Stimulated activated CD8-positive, alpha-beta memory T cell treated with anti-CD3 and anti-CD28 coated beads, Interleukin-2, amount 100 ng/mL, for 48 hours (primary cell): ENCODE results near the gene FOXC1.

Experiments
- DNase-seq, 2 donors: peaks; one replicate each; pipeline ENCODE4 v3.0.0-alpha.2; 2020; ENCODE audit warnings: low read depth in 2 of 2

FOXC1 gene

DNA sequence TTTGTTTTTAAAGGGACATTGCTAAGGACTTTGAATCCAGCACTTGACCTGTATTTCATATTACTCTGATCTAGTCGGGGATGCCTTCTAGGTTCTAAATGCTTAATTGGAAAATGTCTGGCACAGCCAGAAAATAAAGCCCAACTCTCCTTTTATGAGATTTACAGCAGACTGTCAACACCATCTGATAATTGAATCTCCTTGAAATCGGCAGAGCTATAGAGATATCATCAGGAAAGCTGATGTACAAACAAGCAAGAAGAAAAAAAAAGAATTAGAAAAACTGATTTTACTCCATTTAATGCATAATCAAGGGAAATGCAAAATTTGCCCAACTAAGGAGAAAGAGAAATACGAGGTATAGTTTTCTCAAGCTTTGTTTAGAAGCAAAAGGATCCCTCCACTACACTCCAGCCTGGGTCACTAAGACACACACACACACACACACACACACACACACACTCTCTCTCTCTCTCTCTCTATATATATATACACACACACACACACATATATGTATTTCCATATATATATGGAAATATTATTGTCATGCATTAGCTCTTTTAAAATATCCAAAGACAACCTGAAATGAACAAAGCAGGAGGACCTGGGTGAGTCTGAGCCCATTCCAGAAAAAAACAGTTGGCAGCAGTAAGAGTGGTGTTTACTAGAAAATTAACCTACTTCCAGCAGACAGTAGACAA, 9.5 kb upstream of the FOXC1 start:
- DNase-seq: no peak

DNA sequence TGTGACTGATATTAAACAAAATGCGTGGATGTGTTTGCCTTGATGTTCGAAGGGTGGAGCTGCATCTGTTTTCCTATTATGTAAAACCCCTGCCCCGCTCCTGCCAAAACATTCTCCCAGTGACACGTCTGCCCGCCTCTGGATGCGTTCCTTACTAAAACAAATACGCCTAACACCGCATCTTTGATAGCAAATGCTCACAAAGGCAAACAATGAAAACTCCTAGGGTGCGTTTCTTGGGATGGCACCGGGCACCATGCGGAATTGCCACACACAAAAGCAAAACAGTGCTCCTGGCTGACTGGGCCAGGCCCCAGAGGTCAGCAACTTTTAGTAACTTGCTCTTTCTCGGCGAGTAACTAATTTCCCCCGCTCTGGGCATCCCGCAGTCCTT, 9.0 kb upstream of the FOXC1 start:
- DNase-seq: no peak

DNA sequence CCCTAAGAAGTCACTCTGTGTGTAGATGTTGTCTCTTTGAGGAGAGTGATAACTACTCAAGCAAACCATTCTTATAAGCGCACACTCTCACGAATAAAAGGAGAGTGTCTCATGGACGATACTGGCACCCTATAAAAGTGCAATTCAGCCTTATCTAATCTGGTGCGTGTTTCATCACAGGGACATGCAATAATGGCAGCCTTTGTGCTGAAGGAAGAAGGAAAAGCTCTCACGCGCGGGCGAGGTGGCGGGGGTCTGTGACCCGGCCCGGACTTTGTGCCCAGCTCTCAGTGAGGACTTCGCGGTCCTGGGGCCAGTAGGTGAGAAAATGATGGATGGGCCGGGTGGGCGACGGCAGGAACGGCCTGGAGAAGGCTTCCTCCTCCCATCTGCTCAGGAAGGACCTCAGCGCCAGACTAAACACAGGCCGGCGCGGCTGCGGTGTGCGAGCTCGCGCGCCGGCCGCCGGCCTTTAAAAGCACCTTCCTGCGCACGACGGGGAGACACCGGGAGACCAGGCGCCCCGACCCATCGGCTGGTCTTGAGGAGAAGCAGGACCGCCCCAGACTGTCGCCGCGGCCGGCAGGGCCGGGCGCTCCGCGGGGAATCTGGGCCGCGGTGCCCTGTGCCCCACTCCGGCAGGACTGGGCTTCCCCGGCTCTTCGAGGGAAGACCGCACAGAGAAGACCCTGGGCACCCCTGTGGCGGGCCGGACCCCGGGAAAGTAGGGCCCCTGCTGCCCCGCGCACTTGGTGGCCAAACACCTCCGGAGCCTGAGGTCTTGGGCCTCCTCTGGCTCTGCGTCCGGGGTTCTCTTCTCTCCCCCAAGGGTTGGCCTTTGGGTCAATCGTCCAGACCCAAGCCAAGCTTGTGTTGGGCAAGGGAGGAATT, 8.3 kb upstream of the FOXC1 start:
- DNase-seq: no peak

DNA sequence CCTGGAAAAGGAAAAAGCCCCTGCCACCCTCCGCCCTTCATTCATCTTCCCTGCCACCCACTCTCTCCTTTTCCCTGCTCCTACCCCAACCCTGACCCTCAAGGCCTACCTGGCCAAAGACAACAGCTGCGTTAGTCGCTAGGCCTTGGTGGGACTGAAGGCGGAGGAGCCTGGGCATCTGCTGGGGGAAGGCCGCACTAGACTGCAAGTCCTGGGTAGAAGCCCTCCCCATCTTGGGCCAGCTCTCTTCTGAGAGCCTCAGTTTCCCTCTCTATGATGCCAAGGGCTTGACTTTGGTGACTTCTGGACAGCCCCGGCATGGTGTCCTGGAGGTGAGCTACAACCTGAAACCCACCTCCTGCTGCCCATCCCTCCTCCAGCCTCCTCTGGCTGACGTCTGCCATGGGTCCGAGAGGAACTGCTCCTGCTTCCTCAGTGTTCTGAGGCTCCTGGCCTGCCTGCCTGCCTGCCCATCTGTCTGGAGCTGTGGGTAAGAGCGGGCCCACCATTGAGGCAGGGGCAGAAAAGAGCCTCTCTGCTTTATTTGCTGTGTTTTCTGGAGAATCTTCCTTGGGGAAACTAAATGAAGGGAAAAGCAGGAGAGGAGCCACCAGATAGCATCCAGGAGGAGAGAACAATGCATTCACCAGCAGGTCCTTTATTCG, 7.5 kb upstream of the FOXC1 start:
- DNase-seq: no peak

GRCh38 chr6:1603708-1604107, 6.0 kb upstream of the FOXC1 start:
- no peak for DNase-seq

GRCh38 chr6:1604158-1605003, 5.3 kb upstream of the FOXC1 start:
- peak; percentile 65 to 68 for DNase-seq

DNA sequence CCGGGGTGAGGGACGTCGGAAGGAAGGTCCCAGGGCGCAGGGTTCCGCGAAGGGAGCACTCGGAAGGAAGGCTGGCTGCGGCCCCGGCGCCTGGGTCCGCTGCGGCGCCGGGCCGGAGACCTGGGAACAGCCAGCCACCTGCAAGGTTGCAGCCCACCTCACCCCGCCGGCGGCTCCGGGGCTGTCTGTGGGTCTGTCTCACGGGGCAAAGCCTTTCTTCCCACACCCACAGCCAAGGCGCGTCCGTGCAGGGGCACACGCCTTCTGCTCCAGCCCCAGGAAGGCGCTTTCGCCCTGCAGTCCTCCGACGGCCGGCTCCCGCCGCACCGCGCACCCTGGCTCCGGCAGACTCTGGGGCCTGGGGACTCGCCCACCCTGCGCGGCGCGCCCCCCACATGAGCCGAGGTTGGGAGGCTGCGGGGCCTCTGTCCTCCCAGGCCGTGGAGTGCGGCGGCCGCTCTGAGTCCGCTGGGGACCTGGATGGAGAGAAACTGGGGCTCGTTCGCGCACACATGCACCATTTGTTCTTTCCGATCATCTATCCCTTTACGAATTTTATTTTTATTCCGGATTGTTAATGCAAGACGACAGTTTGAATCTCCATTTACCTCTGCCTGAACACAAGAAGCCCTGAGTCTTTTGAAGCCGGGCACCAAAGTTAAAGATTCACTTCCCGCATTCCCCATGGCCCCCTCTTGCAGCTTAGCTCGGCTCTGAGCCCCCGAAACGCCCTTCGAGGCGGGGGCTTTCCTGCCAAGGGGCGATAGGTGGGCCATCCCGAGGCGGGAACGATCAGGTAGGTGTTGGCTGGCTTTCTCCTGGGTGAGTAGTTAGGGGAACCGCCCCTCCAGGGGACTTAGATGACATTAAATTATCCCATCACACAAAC, 4.5 kb upstream of the FOXC1 start:
- DNase-seq: no peak

DNA sequence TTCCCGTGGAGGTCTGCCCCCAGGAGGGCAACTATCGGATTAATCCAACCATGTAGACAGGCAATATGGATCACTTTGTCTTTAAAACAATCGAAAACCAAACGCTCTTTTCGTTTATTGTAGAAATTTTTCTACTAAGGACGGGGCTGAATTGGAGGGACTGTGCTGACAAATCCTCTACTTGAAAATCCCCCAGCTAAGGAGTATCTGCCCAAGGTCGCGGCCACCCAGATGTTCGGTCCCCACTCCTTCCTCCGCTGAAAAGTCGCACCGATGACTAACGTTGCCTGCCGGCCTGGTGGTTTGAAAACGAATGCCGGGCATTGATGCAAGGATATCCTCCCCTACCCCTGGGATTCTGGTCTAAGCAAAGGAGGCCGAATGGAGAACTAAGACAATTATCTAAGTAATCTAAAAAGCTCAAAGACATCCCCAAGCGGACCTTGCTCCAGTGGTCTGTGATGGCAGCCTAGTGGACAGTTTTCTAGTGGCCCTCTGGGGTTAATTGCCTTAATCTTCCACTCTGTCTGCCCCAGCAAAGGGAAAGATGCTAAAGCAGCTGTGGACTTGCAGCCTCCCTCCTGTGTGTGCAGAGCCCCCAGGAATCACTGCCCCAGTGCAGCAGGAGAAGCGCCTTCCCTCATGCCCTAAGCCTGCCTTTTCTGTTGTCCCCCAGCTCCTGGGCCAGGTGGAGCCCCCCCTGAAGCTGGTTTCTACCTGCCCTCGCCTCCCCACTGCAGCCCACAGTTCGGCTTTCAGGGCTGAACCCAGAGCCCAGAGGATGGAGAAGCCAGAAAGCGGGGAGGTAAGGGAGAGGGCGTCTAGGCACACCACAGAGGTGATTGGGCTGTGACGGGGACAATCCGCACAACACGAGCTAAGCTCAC, 3.6 kb upstream of the FOXC1 start:
- DNase-seq: no peak

DNA sequence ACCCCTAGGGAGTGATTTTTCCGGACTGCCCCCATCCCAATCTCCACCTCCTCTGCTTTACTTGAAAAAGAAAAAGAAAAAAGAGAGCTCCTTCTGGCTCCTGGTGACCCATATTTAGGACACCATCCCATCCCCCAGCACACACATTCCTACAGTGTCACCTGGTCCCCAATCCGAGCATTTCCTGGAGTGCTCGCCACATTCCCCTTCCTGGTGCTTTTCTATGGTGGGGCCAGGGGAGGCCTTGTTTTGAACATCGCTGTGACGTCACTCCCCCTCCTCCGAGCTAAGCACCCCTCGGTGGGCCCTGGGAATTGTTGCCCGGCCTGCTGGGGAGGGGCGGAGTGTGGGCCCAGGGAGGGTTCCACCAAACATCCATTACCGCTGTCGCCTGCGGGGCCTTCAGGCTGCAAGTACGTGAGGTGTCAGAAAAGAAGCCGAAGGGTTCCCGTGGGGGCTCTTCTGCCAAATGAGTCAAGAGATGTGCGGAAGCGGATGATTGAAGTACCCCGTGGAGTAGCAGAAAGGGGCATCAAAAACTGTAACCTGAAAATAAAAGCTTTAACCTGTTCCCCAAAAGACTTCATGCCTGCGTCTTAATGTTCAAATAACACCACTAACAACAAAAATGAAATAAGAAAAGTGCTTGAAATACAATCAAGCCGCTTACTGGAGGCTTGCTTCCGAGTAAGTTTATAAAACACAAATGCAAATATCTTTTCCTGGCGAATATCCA, 2.8 kb upstream of the FOXC1 start:
- DNase-seq: no peak

- no peak for DNase-seq
Observed at GRCh38 chr6:1607516-1608221, 2.0 kb upstream of the FOXC1 start.

DNA sequence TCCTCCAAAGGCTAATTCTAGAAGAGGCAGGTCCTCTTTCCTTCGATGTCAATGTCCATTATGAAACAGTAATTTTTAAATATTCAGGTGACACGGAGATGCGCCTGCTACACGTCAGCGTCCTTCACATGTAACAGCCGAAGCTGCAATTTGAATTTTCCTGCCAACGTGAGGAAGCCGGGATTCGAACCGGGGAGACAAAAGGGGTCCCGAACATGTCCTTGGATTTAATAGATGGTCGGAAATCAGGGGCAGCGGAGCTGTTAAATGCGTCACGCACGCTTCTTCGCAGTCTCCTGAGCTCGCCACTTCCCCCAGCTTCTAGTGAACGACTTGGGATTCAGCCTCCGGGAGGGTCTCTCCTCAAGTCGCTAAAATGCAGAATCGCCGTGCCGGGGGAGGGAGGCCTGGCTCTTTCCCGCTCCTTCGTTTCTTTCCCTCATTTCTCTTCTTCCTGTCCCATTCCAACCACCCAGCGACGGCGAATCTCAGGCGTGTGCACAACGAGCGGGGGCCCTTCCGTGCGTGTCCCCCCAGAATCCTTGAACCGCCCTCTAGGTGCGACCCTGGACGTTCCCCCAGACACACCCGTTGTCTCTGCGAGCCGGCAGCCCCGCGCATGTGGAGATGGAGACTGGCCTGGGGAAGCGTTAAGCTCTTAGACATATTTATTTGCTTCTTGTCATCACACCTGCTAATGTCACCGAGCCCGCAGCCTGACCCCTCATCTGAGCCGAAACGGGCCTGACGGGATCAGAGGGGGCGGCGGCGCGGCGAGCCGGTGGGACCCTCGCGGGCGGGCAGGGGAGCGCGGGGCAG, 1.3 kb upstream of the FOXC1 start:
- DNase-seq: no peak

DNA sequence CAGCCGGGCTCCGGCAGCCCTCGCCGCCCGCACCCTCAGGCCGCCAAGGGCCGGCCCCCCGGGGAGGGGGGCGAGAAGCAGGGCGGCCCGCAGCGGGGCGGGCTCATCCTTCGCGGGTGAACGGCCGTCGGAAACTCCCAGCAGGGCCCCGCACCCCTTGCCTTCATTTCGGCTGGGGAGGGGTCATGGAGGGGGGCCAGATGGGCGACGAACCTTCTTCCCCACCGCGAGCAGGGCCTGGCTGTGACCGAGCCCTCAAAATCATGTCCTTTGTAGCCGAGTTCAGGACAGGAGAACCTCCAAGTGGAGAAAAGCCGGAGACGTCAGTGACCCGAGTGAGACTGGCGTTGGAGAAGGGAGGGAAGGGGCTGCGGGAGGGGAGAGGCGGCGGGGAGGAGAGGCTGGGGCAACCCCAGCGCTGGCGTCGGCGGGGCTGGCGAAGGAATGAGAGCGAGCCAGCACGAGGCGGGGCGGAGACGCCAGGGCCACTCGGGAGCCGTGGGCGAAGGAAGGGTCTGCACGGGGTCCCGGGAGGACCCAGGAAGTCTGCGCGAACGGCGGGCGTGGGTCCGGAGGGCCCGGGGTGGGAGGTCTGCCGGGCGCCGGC, 571 bp upstream of the FOXC1 start:
- no peak for DNase-seq

DNA sequence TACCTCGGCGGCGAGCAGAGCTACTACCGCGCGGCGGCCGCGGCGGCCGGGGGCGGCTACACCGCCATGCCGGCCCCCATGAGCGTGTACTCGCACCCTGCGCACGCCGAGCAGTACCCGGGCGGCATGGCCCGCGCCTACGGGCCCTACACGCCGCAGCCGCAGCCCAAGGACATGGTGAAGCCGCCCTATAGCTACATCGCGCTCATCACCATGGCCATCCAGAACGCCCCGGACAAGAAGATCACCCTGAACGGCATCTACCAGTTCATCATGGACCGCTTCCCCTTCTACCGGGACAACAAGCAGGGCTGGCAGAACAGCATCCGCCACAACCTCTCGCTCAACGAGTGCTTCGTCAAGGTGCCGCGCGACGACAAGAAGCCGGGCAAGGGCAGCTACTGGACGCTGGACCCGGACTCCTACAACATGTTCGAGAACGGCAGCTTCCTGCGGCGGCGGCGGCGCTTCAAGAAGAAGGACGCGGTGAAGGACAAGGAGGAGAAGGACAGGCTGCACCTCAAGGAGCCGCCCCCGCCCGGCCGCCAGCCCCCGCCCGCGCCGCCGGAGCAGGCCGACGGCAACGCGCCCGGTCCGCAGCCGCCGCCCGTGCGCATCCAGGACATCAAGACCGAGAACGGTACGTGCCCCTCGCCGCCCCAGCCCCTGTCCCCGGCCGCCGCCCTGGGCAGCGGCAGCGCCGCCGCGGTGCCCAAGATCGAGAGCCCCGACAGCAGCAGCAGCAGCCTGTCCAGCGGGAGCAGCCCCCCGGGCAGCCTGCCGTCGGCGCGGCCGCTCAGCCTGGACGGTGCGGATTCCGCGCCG, 994 bp downstream of the FOXC1 start:
- DNase-seq: no peak

DNA sequence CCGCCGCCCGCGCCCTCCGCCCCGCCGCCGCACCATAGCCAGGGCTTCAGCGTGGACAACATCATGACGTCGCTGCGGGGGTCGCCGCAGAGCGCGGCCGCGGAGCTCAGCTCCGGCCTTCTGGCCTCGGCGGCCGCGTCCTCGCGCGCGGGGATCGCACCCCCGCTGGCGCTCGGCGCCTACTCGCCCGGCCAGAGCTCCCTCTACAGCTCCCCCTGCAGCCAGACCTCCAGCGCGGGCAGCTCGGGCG, 1.5 kb downstream of the FOXC1 start:
- no peak for DNase-seq

DNA sequence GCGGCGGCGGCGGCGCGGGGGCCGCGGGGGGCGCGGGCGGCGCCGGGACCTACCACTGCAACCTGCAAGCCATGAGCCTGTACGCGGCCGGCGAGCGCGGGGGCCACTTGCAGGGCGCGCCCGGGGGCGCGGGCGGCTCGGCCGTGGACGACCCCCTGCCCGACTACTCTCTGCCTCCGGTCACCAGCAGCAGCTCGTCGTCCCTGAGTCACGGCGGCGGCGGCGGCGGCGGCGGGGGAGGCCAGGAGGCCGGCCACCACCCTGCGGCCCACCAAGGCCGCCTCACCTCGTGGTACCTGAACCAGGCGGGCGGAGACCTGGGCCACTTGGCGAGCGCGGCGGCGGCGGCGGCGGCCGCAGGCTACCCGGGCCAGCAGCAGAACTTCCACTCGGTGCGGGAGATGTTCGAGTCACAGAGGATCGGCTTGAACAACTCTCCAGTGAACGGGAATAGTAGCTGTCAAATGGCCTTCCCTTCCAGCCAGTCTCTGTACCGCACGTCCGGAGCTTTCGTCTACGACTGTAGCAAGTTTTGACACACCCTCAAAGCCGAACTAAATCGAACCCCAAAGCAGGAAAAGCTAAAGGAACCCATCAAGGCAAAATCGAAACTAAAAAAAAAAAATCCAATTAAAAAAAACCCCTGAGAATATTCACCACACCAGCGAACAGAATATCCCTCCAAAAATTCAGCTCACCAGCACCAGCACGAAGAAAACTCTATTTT, 2.0 kb downstream of the FOXC1 start:
- no peak for DNase-seq
